Left forelimb (tissue), 1 donor: ENCODE data around the gene MYO3B.
"Not testable (repeated sequence)": the region's sequence is repeated elsewhere in the genome, so short reads cannot be mapped to it uniquely, and the experiment has no call there.

Experiments
- DNase-seq: peaks from one replicate; pipeline ENCODE4 v3.0.0-alpha.2; 2018; ENCODE audit warnings: low spot score

MYO3B gene

GRCh38 chr2:170213281-170213625 is 35.3 kb downstream of the MYO3B start:
- not testable (repeated sequence) for DNase-seq

GRCh38 chr2:170213651-170214050 is 35.7 kb downstream of the MYO3B start:
- no peak for DNase-seq

- DNase-seq, result no peak
These were observed 36.5 kb downstream of the MYO3B start for GRCh38 chr2:170214309-170214948.

- no peak for DNase-seq
These were observed 37.1 kb downstream of the MYO3B start for GRCh38 chr2:170215021-170215420.

GRCh38 chr2:170216428-170216827 is 38.5 kb downstream of the MYO3B start:
- no peak for DNase-seq

- no peak for DNase-seq
These were observed 39.0 kb downstream of the MYO3B start for GRCh38 chr2:170216981-170217380.

GRCh38 chr2:170217778-170218251 is 39.9 kb downstream of the MYO3B start:
- no peak for DNase-seq

- no peak for DNase-seq
These were observed 40.5 kb downstream of the MYO3B start for GRCh38 chr2:170218456-170218855.

GRCh38 chr2:170218931-170219330 is 41.0 kb downstream of the MYO3B start:
- DNase-seq, result no peak

- no peak for DNase-seq
These were observed 43.7 kb downstream of the MYO3B start for GRCh38 chr2:170221317-170222288.

GRCh38 chr2:170222298-170222697 is 44.4 kb downstream of the MYO3B start:
- no peak for DNase-seq

GRCh38 chr2:170222842-170223241 is 44.9 kb downstream of the MYO3B start:
- no peak for DNase-seq

- no peak for DNase-seq
These were observed 46.8 kb downstream of the MYO3B start for GRCh38 chr2:170224692-170225294.

- DNase-seq, result no peak
These were observed 48.3 kb downstream of the MYO3B start for GRCh38 chr2:170226216-170226615.

GRCh38 chr2:170227507-170227947 is 49.6 kb downstream of the MYO3B start:
- DNase-seq, result no peak

- DNase-seq, result no peak
These were observed 50.0 kb downstream of the MYO3B start for GRCh38 chr2:170227951-170228350.

- no peak for DNase-seq
These were observed 50.5 kb downstream of the MYO3B start for GRCh38 chr2:170228429-170228828.

GRCh38 chr2:170229125-170229524 is 51.2 kb downstream of the MYO3B start:
- no peak for DNase-seq

- DNase-seq, result no peak
These were observed 51.8 kb downstream of the MYO3B start for GRCh38 chr2:170229744-170230143.

- DNase-seq, result no peak
These were observed 58.1 kb downstream of the MYO3B start for GRCh38 chr2:170235860-170236679.

- no peak for DNase-seq
These were observed 58.7 kb downstream of the MYO3B start for GRCh38 chr2:170236680-170237047.

GRCh38 chr2:170237572-170238120 is 59.7 kb downstream of the MYO3B start:
- no peak for DNase-seq
